OCI-LY3 (cell line): ENCODE results near the gene CDC42EP5.
"Not testable (repeated sequence)": the region's sequence is repeated elsewhere in the genome, so short reads cannot be mapped to it uniquely, and the experiment has no call there.

Experiments used
- CTCF ChIP-seq: fragments of 200-600, 300-600 bp; sonication (generic); IDR thresholded peaks from 2 replicates; pipeline ENCODE4 v1.5.1; 2014; ENCODE audit warnings: antibody characterized with exemption, low read length, low read depth
- EZH2phosphoT487 ChIP-seq: fragments of 200-600 bp; shearing (Covaris generic); IDR thresholded peaks from 2 replicates; pipeline ENCODE4 v1.6.1; 2018; ENCODE audit warnings: antibody characterized with exemption, mixed run types, low read depth

- not testable (repeated sequence) for TF ChIP-seq CTCF, EZH2phosphoT487
Observed at GRCh38 chr19:54446349-54446748, 26.7 kb downstream of the CDC42EP5 start.
